H1 (cell line): ENCODE data around the gene SEZ6L.

ENCODE experiments used
- BRCA1 ChIP-seq: IDR thresholded peaks from 2 replicates; pipeline ENCODE4 v1.6.1; 2012; ENCODE audit warnings: low read depth, low read length, improper control_type of control experiment
- JUN ChIP-seq: IDR thresholded peaks from 2 replicates; pipeline ENCODE4 v1.6.1; 2011; ENCODE audit warnings: low read depth, mild to moderate bottlenecking, improper control_type of control experiment, low read length
- MAFK ChIP-seq: IDR thresholded peaks from 2 replicates; pipeline ENCODE4 v1.6.1; 2012; ENCODE audit warnings: low read depth, mild to moderate bottlenecking, improper control_type of control experiment, low read length
- NRF1 ChIP-seq: IDR thresholded peaks from 2 replicates; pipeline ENCODE4 v1.6.1; 2011; ENCODE audit warnings: mild to moderate bottlenecking, low read depth, low read length, improper control_type of control experiment
- RAD21 ChIP-seq, 2 experiments: IDR thresholded peaks in 1 of 2; conservative IDR thresholded peaks in 1 of 2; 2 replicates each; pipeline ENCODE4 v1.6.1; 2011; ENCODE audit warnings: low read depth in 2 of 2, low read length in 2 of 2, improper control_type of control experiment in 1 of 2, inconsistent platforms in 1 of 2, mild to moderate bottlenecking in 1 of 2, moderate library complexity in 1 of 2
- TAF1 ChIP-seq: IDR thresholded peaks from 2 replicates; pipeline ENCODE4 v1.6.1; 2011; ENCODE audit warnings: mild to moderate bottlenecking, low read depth, low read length
- TEAD4 ChIP-seq: IDR thresholded peaks from 2 replicates; pipeline ENCODE4 v1.6.1; 2012; ENCODE audit warnings: low read depth, low read length, inconsistent platforms, mixed read lengths
- TF ChIP-seq, protein P1 (sequence below), 3 experiments: IDR thresholded peaks; 1 replicate in 2 of 3; 2 replicates in 1 of 3; pipeline versions ENCODE4 v1.5.1 to v1.6.1; 2011; ENCODE audit warnings: low read length in 3 of 3, mild to moderate bottlenecking in 3 of 3, inconsistent platforms in 2 of 3, low read depth in 1 of 3, moderate library complexity in 1 of 3; ENCODE audit not compliant: insufficient read depth in 1 of 3; ENCODE audit errors: control extremely low read depth in 1 of 3

DNA sequence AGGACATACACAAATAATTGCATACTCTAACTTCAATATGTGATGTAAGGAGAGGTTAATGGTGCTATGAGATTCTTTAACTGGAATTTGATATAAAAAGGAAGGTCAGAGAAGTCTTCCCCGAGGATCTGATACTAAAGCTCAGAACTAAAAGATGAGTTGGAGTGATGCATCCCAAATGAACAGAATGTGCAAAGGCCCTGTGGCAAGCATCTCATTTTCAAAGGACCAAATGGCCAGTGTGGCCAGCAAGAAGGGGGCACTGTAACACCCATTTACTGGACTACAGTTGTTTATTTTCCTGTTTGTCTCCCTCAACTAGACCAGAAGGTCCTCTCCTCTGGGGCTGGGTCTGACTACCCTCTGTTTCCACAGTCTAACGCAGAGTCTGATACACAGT lies 144.9 kb downstream of the SEZ6L start:
- TF ChIP-seq, protein P1, sequence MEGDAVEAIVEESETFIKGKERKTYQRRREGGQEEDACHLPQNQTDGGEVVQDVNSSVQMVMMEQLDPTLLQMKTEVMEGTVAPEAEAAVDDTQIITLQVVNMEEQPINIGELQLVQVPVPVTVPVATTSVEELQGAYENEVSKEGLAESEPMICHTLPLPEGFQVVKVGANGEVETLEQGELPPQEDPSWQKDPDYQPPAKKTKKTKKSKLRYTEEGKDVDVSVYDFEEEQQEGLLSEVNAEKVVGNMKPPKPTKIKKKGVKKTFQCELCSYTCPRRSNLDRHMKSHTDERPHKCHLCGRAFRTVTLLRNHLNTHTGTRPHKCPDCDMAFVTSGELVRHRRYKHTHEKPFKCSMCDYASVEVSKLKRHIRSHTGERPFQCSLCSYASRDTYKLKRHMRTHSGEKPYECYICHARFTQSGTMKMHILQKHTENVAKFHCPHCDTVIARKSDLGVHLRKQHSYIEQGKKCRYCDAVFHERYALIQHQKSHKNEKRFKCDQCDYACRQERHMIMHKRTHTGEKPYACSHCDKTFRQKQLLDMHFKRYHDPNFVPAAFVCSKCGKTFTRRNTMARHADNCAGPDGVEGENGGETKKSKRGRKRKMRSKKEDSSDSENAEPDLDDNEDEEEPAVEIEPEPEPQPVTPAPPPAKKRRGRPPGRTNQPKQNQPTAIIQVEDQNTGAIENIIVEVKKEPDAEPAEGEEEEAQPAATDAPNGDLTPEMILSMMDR (IDR thresholded peaks at IDR 0.05; ENCODE audit: control extremely low read depth in 1 of 3, insufficient read depth in 1 of 3, low read depth in 1 of 3, low read length in 3 of 3) = no peak
- TF ChIP-seq MAFK = no peak
- TF ChIP-seq NRF1 = no peak
- no peak for TF ChIP-seq RAD21 (IDR thresholded peaks at IDR 0.05 in 1 of 2, conservative IDR thresholded peaks at IDR 0.05 in 1 of 2; ENCODE audit: low read depth in 2 of 2, low read length in 2 of 2)
- TF ChIP-seq TEAD4 = no peak
- no peak for TF ChIP-seq BRCA1
- TF ChIP-seq TAF1 = no peak
- TF ChIP-seq JUN = no peak
